HepG2 (cell line): ENCODE data around the gene WNT3. TPM values are rescaled to one million over a fixed set of nuclear protein-coding genes. Genes with fewer than 3 reads are reported as not detected.
A peak's percentile ranks its signal among the peaks of the same experiment; 100 is the strongest.

Experiments used
- CEBPB ChIP-seq: IDR thresholded peaks from 2 replicates; pipeline ENCODE4 v1.6.1; 2011; ENCODE audit warnings: low read depth, low read length, improper control_type of control experiment, borderline replicate concordance
- PAWR ChIP-seq: sonication (generic); formaldehyde crosslinking; IDR thresholded peaks from 2 replicates; pipeline ENCODE4 v1.4.0; 2020; ENCODE audit warnings: missing genetic modification reagents, mild to moderate bottlenecking, borderline replicate concordance
- PPARG ChIP-seq: conservative IDR thresholded peaks from 2 replicates; pipeline ENCODE4 v1.6.1; 2016; ENCODE audit warnings: missing biosample characterization, missing genetic modification reagents
- RBAK ChIP-seq: sonication (generic); formaldehyde crosslinking; IDR thresholded peaks from 2 replicates; pipeline ENCODE4 v1.5.1; 2020; ENCODE audit warnings: mild to moderate bottlenecking, missing genetic modification reagents
- TRIM24 ChIP-seq: sonication (generic); formaldehyde crosslinking; IDR thresholded peaks from 2 replicates; pipeline ENCODE4 v1.8.0; 2022; ENCODE audit warnings: mild to moderate bottlenecking, missing genetic modification reagents
- U2AF2 ChIP-seq: fragments of 200-400 bp; formaldehyde crosslinking; IDR thresholded peaks from 2 replicates; pipeline ENCODE4 v1.6.1; 2017; ENCODE audit warnings: low read depth, mild to moderate bottlenecking, low read length
- ZNF329 ChIP-seq: sonication (generic); formaldehyde crosslinking; IDR thresholded peaks from 2 replicates; pipeline ENCODE4 v1.9.0; 2021; ENCODE audit warnings: low read depth, mild to moderate bottlenecking, missing genetic modification reagents
- ZNF446 ChIP-seq: sonication (generic); formaldehyde crosslinking; IDR thresholded peaks from 2 replicates; pipeline ENCODE4 v1.5.0; 2020; ENCODE audit warnings: mild to moderate bottlenecking, missing genetic modification reagents
- ZNF598 ChIP-seq: sonication (generic); formaldehyde crosslinking; IDR thresholded peaks from 2 replicates; pipeline ENCODE4 v1.5.1; 2020; ENCODE audit warnings: mild to moderate bottlenecking, missing genetic modification reagents, borderline replicate concordance
- ZSCAN31 ChIP-seq: sonication (generic); formaldehyde crosslinking; IDR thresholded peaks from 2 replicates; pipeline ENCODE4 v1.5.0; 2020; ENCODE audit warnings: low read depth, mild to moderate bottlenecking, missing genetic modification reagents
- polyA plus RNA-seq, 8 experiments: library from polyadenylated mRNA; depleted of rRNA in 3 of 8; stranded (reverse) in 7 of 8; unstranded in 1 of 8; fragments of >200 nt; fragmentation: Illumina TruSeq in 4 of 8; extraction: Trizol in 4 of 8; gene quantifications; 2 replicates each; pipeline versions ENCODE4 v1.2.1 to v1.2.3, GENCODE V29; 2011 to 2016; ENCODE audit warnings: low read depth in 4 of 8, missing spikeins in 1 of 8, mixed read lengths in 1 of 8; ENCODE audit not compliant: insufficient read depth in 1 of 8
- total RNA-seq, 5 experiments: library from RNA; depleted of rRNA; stranded (reverse); fragments of >200 nt; fragmentation: Illumina TruSeq; extraction: Trizol; gene quantifications; 2 replicates each; pipeline ENCODE4 v1.2.3, GENCODE V29; 2016; ENCODE audit warnings: low read depth in 1 of 5
- TF ChIP-seq, protein P1 (sequence below): sonication (generic); formaldehyde crosslinking; IDR thresholded peaks from 2 replicates; pipeline ENCODE4 v1.5.1; 2020; ENCODE audit warnings: missing genetic modification reagents, mild to moderate bottlenecking, borderline replicate concordance
- TF ChIP-seq, protein P2 (sequence below): sonication (generic); formaldehyde crosslinking; conservative IDR thresholded peaks from 2 replicates; pipeline ENCODE4 v1.8.0; 2022; ENCODE audit warnings: missing genetic modification reagents
- TF ChIP-seq, protein P3 (sequence below): sonication (generic); formaldehyde crosslinking; IDR thresholded peaks from 2 replicates; pipeline ENCODE4 v1.5.1; 2020; ENCODE audit warnings: mild to moderate bottlenecking, missing genetic modification reagents, moderate library complexity
- TF ChIP-seq, protein P4 (sequence below): sonication (generic); formaldehyde crosslinking; IDR thresholded peaks from 2 replicates; pipeline ENCODE4 v1.5.1; 2020; ENCODE audit warnings: mild to moderate bottlenecking, missing genetic modification reagents, borderline replicate concordance
- TF ChIP-seq, protein P5 (sequence below): sonication (generic); formaldehyde crosslinking; conservative IDR thresholded peaks from 2 replicates; pipeline ENCODE4 v1.4.0; 2020; ENCODE audit warnings: missing genetic modification reagents

The WNT3 gene
- total and polyA plus RNA-seq, 2 of the 13 experiments (the other 11 are each of a cell fraction or from before 2014, with no cell fraction given) = 8.5 to 10.3 TPM

DNA sequence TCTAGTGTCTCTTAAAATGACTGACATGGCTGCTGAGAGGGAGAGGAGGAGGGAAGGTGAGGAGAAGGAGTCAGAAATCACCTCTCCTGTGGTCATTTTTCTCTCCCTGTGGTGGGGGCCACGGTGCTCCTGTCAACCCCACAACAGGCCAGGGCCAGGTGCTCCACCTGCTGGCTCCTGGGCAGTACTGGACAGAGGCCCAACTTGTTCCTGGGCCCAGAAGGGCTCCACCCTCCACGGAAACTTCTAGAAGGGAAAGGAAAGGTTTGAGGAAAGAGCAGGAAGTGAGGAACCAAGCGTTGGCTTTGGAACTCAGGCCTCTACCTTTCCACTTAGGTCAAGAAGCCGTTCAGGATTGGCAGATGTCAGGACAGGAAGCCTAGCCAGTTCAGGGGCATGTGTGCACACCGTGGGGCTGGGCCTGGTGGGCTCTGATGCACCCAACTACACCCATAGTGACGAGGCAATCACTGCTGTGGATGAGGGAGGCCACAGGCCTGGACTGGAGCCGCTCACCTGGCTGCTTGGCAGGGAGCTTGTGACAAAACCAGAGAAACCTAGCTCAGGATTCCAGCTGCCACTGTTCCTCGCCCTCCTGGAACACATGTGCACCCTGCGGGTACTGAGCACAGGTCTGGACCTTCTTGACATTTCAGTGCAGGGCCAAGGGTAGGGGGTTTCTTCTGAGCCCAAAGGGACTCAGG, 36.1 kb downstream of the WNT3 start (continued):
- TF ChIP-seq, protein P1, sequence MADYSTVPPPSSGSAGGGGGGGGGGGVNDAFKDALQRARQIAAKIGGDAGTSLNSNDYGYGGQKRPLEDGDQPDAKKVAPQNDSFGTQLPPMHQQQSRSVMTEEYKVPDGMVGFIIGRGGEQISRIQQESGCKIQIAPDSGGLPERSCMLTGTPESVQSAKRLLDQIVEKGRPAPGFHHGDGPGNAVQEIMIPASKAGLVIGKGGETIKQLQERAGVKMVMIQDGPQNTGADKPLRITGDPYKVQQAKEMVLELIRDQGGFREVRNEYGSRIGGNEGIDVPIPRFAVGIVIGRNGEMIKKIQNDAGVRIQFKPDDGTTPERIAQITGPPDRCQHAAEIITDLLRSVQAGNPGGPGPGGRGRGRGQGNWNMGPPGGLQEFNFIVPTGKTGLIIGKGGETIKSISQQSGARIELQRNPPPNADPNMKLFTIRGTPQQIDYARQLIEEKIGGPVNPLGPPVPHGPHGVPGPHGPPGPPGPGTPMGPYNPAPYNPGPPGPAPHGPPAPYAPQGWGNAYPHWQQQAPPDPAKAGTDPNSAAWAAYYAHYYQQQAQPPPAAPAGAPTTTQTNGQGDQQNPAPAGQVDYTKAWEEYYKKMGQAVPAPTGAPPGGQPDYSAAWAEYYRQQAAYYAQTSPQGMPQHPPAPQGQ (CRISPR knock-in tag) = 0 out of 2 replicates have a peak, but pooled peaks have one; percentile 35
- peak; percentile 60; the same call in 1 of the 2 replicates for TF ChIP-seq ZNF598
- no peak for TF ChIP-seq ZNF446
- TF ChIP-seq ZSCAN31 (CRISPR knock-in tag) = peak; percentile 29; the same call in 1 of the 2 replicates
- no peak for TF ChIP-seq CEBPB
- TF ChIP-seq, protein P2, sequence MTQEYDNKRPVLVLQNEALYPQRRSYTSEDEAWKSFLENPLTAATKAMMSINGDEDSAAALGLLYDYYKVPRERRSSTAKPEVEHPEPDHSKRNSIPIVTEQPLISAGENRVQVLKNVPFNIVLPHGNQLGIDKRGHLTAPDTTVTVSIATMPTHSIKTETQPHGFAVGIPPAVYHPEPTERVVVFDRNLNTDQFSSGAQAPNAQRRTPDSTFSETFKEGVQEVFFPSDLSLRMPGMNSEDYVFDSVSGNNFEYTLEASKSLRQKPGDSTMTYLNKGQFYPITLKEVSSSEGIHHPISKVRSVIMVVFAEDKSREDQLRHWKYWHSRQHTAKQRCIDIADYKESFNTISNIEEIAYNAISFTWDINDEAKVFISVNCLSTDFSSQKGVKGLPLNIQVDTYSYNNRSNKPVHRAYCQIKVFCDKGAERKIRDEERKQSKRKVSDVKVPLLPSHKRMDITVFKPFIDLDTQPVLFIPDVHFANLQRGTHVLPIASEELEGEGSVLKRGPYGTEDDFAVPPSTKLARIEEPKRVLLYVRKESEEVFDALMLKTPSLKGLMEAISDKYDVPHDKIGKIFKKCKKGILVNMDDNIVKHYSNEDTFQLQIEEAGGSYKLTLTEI = no peak
- TF ChIP-seq, protein P3, sequence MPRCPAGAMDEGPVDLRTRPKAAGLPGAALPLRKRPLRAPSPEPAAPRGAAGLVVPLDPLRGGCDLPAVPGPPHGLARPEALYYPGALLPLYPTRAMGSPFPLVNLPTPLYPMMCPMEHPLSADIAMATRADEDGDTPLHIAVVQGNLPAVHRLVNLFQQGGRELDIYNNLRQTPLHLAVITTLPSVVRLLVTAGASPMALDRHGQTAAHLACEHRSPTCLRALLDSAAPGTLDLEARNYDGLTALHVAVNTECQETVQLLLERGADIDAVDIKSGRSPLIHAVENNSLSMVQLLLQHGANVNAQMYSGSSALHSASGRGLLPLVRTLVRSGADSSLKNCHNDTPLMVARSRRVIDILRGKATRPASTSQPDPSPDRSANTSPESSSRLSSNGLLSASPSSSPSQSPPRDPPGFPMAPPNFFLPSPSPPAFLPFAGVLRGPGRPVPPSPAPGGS (CRISPR knock-in tag) = no peak; the same call in 1 of the 2 replicates
- TF ChIP-seq, protein P4, sequence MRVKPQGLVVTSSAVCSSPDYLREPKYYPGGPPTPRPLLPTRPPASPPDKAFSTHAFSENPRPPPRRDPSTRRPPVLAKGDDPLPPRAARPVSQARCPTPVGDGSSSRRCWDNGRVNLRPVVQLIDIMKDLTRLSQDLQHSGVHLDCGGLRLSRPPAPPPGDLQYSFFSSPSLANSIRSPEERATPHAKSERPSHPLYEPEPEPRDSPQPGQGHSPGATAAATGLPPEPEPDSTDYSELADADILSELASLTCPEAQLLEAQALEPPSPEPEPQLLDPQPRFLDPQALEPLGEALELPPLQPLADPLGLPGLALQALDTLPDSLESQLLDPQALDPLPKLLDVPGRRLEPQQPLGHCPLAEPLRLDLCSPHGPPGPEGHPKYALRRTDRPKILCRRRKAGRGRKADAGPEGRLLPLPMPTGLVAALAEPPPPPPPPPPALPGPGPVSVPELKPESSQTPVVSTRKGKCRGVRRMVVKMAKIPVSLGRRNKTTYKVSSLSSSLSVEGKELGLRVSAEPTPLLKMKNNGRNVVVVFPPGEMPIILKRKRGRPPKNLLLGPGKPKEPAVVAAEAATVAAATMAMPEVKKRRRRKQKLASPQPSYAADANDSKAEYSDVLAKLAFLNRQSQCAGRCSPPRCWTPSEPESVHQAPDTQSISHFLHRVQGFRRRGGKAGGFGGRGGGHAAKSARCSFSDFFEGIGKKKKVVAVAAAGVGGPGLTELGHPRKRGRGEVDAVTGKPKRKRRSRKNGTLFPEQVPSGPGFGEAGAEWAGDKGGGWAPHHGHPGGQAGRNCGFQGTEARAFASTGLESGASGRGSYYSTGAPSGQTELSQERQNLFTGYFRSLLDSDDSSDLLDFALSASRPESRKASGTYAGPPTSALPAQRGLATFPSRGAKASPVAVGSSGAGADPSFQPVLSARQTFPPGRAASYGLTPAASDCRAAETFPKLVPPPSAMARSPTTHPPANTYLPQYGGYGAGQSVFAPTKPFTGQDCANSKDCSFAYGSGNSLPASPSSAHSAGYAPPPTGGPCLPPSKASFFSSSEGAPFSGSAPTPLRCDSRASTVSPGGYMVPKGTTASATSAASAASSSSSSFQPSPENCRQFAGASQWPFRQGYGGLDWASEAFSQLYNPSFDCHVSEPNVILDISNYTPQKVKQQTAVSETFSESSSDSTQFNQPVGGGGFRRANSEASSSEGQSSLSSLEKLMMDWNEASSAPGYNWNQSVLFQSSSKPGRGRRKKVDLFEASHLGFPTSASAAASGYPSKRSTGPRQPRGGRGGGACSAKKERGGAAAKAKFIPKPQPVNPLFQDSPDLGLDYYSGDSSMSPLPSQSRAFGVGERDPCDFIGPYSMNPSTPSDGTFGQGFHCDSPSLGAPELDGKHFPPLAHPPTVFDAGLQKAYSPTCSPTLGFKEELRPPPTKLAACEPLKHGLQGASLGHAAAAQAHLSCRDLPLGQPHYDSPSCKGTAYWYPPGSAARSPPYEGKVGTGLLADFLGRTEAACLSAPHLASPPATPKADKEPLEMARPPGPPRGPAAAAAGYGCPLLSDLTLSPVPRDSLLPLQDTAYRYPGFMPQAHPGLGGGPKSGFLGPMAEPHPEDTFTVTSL (CRISPR knock-in tag) = no peak
- no peak for TF ChIP-seq RBAK (CRISPR knock-in tag)
- TF ChIP-seq PAWR (CRISPR knock-in tag) = no peak
- TF ChIP-seq, protein P5, sequence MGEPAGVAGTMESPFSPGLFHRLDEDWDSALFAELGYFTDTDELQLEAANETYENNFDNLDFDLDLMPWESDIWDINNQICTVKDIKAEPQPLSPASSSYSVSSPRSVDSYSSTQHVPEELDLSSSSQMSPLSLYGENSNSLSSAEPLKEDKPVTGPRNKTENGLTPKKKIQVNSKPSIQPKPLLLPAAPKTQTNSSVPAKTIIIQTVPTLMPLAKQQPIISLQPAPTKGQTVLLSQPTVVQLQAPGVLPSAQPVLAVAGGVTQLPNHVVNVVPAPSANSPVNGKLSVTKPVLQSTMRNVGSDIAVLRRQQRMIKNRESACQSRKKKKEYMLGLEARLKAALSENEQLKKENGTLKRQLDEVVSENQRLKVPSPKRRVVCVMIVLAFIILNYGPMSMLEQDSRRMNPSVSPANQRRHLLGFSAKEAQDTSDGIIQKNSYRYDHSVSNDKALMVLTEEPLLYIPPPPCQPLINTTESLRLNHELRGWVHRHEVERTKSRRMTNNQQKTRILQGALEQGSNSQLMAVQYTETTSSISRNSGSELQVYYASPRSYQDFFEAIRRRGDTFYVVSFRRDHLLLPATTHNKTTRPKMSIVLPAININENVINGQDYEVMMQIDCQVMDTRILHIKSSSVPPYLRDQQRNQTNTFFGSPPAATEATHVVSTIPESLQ (CRISPR knock-in tag) = no peak
- TF ChIP-seq U2AF2 = no peak
- no peak; the same call in 1 of the 2 replicates for TF ChIP-seq ZNF329 (CRISPR knock-in tag)
- no peak for TF ChIP-seq TRIM24 (CRISPR knock-in tag)
- TF ChIP-seq PPARG (CRISPR knock-in tag) = peak; percentile 36; the same call in 1 of the 2 replicates
